MM.1S (cell line): ENCODE data around the gene FIBP.

Experiments
- DNase-seq: peaks from one replicate; pipeline ENCODE4 v3.0.0-alpha.2; 2015
- H2AFZ ChIP-seq: fragments of 300-600 bp; sonication (generic); 2 replicates; pipeline ENCODE4 v1.6.0; 2016; ENCODE audit warnings: antibody characterized with exemption, low read length
- H3F3A ChIP-seq: fragments of 300-600 bp; sonication (generic); 2 replicates; pipeline ENCODE4 v1.6.1; 2016; ENCODE audit warnings: mild to moderate bottlenecking, antibody characterized with exemption, low read length, moderate library complexity, mixed read lengths; ENCODE audit not compliant: insufficient read depth
- H3K27ac ChIP-seq: fragments of 300-600 bp; sonication (generic); 2 replicates; pipeline ENCODE4 v1.5.1; 2016; ENCODE audit warnings: mild to moderate bottlenecking, low read length
- H3K27me3 ChIP-seq: fragments of 300-600 bp; sonication (generic); replicated peaks from 2 replicates; pipeline ENCODE4 v1.6.0; 2016; ENCODE audit warnings: low read length; ENCODE audit not compliant: insufficient read depth
- H3K36me3 ChIP-seq: fragments of 300-600 bp; sonication (generic); replicated peaks from 2 replicates; pipeline ENCODE4 v1.6.1; 2016; ENCODE audit warnings: mild to moderate bottlenecking, low read length, mixed read lengths; ENCODE audit not compliant: insufficient read depth
- H3K4me1 ChIP-seq: fragments of 300-600 bp; sonication (generic); 2 replicates; pipeline ENCODE4 v1.6.1; 2016; ENCODE audit warnings: low read length, mixed read lengths
- H3K4me2 ChIP-seq: fragments of 300-600 bp; sonication (generic); 2 replicates; pipeline ENCODE4 v1.6.0; 2016; ENCODE audit warnings: low read depth, low read length
- H3K4me3 ChIP-seq: fragments of 300-600 bp; sonication (generic); 2 replicates; pipeline ENCODE4 v1.5.1; 2016; ENCODE audit warnings: low read length, mixed read lengths
- H3K79me2 ChIP-seq: fragments of 300-600 bp; sonication (generic); 2 replicates; pipeline ENCODE4 v1.6.1; 2016; ENCODE audit warnings: mixed run types, low read length, mixed read lengths
- H3K9ac ChIP-seq: fragments of 300-600 bp; sonication (generic); 2 replicates; pipeline ENCODE4 v1.6.1; 2016; ENCODE audit warnings: low read length, mixed read lengths
- H3K9me2 ChIP-seq: fragments of 300-600 bp; sonication (generic); replicated peaks from 2 replicates; pipeline ENCODE4 v1.6.1; 2016; ENCODE audit warnings: mild to moderate bottlenecking, low read length, mixed read lengths; ENCODE audit not compliant: insufficient read depth
- H3K9me3 ChIP-seq: fragments of 300-600 bp; sonication (generic); replicated peaks from 2 replicates; pipeline ENCODE4 v1.6.1; 2016; ENCODE audit warnings: mild to moderate bottlenecking, low read length, mixed read lengths; ENCODE audit not compliant: insufficient read depth
- H4K20me1 ChIP-seq: fragments of 300-600 bp; sonication (generic); 2 replicates; pipeline ENCODE4 v1.6.1; 2016; ENCODE audit warnings: mild to moderate bottlenecking, low read length, moderate library complexity, mixed read lengths; ENCODE audit not compliant: insufficient read depth
- CTCF ChIP-seq: fragments of 300-600 bp; sonication (generic); IDR thresholded peaks from 2 replicates; pipeline ENCODE4 v1.5.1; 2016; ENCODE audit warnings: antibody characterized with exemption, low read length, mixed read lengths
- EZH2 ChIP-seq: fragments of 300-600 bp; sonication (generic); optimal IDR thresholded peaks from 2 replicates; pipeline ENCODE3; 2017; ENCODE audit warnings: low read depth, mild to moderate bottlenecking, antibody characterized with exemption, low read length, mixed read lengths
- EZH2phosphoT487 ChIP-seq: fragments of 300-600 bp; sonication (generic); IDR thresholded peaks from 2 replicates; pipeline ENCODE4 v1.6.1; 2018; ENCODE audit warnings: antibody characterized with exemption, low read length

The FIBP gene

GRCh38 chr11:65911682-65912568 lies 23.7 kb upstream of the FIBP start:
- peaks cover 11% of the 10 kb centered on the region; the same call in 1 of the 2 replicates for H3K4me1 ChIP-seq
- H3K4me3 ChIP-seq, result no peak overlapping the region
- TF ChIP-seq EZH2 (no peak), EZH2phosphoT487 (no peak), CTCF (peak; percentile 49)
- H3K9me3 ChIP-seq, result no peaks in the 10 kb centered on the region
- no peaks in the 10 kb centered on the region for H3K9me2 ChIP-seq
- no peaks in the 10 kb centered on the region for H3K36me3 ChIP-seq
- H3K27ac ChIP-seq, result no peak overlapping the region
- H3F3A ChIP-seq, result peaks cover 14% of the 10 kb centered on the region
- H3K27me3 ChIP-seq, result no peaks in the 10 kb centered on the region
- peak overlapping the region; percentile 64 for H2AFZ ChIP-seq
- H3K4me2 ChIP-seq, result no peak overlapping the region
- H3K9ac ChIP-seq, result no peak overlapping the region
- H3K79me2 ChIP-seq, result peaks cover 5% of the 10 kb centered on the region; the same call in 1 of the 2 replicates
- no peaks in the 10 kb centered on the region for H4K20me1 ChIP-seq
- no peak for DNase-seq

DNA sequence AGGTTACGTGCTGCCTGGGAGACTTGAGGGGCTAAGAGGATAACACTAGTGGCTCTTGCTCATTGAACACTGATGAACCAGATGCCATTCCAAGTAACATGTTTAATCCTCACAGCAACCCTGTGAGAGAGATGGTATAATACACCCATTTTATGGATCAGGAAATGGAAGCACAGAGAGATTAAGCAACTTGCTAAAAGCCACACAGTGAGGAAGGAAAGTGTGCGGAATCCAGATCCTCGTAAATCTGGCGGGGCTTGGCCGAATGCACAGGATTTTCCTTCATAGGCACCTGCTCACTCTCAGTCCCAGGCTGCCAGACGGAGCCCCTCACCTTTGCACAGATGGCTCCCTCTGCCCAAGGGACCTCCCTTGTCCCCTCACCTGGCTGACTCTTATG lies 19.6 kb upstream of the FIBP start:
- no peaks in the 10 kb centered on the region for H3K9me2 ChIP-seq
- no peak for DNase-seq
- no peak overlapping the region for H2AFZ ChIP-seq
- H3K36me3 ChIP-seq, result no peaks in the 10 kb centered on the region
- no peak overlapping the region for H3K4me3 ChIP-seq
- peaks cover 11% of the 10 kb centered on the region; the same call in 1 of the 2 replicates for H3K4me1 ChIP-seq
- no peaks in the 10 kb centered on the region for H3K79me2 ChIP-seq
- no peaks in the 10 kb centered on the region for H3K27me3 ChIP-seq
- H3F3A ChIP-seq, result peaks cover 11% of the 10 kb centered on the region
- no peaks in the 10 kb centered on the region for H3K9me3 ChIP-seq
- no peak overlapping the region for H3K9ac ChIP-seq
- no peaks in the 10 kb centered on the region for H4K20me1 ChIP-seq
- H3K27ac ChIP-seq, result no peak overlapping the region
- H3K4me2 ChIP-seq, result no peak overlapping the region
- TF ChIP-seq CTCF, result no peak
- TF ChIP-seq EZH2phosphoT487, result no peak
- TF ChIP-seq EZH2, result no peak

DNA sequence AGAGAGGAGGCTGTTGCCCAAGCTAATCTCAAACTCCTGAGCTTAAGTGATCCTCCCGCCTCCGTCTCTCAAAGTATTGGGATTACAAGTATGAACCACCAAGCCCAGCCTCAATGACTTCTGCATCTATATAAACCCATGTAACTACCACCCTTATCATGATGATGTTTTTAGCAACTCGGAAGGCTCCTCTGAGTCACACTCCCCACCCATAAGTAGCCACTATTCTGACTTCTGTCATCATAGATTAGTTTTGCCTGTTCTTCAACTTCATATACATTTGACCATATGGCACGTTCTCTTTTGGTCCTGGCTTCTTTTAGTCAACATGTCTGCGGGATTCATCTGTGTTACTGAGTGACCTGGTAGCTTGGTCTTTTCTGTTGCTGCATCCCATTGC lies 18.3 kb upstream of the FIBP start:
- peaks cover 17% of the 10 kb centered on the region for H3F3A ChIP-seq
- H3K27ac ChIP-seq, result no peak overlapping the region
- TF ChIP-seq EZH2 (no peak), EZH2phosphoT487 (no peak), CTCF (no peak)
- H3K4me3 ChIP-seq, result no peak overlapping the region
- H3K9me2 ChIP-seq, result no peaks in the 10 kb centered on the region
- no peak overlapping the region for H3K4me2 ChIP-seq
- H3K36me3 ChIP-seq, result no peaks in the 10 kb centered on the region
- no peak overlapping the region for H3K9ac ChIP-seq
- no peaks in the 10 kb centered on the region for H4K20me1 ChIP-seq
- DNase-seq, result no peak
- H3K4me1 ChIP-seq, result peaks cover 18% of the 10 kb centered on the region
- no peaks in the 10 kb centered on the region for H3K9me3 ChIP-seq
- no peak overlapping the region for H2AFZ ChIP-seq
- no peaks in the 10 kb centered on the region for H3K27me3 ChIP-seq
- H3K79me2 ChIP-seq, result no peaks in the 10 kb centered on the region
